LNCAP (cell line): ENCODE results near the gene IL17RE.

Experiments used
- CTCF ChIP-seq: fragments of 450-650 bp; IDR thresholded peaks from 2 replicates; pipeline ENCODE4 v1.5.1; 2017; ENCODE audit warnings: mild to moderate bottlenecking

IL17RE gene

GRCh38 chr3:9864200-9864927, 38.3 kb upstream of the IL17RE start:
- TF ChIP-seq CTCF, result no peak

- no peak for TF ChIP-seq CTCF
These were observed 36.0 kb upstream of the IL17RE start for GRCh38 chr3:9866639-9867038.

- TF ChIP-seq CTCF, result no peak
These were observed 35.5 kb upstream of the IL17RE start for GRCh38 chr3:9867106-9867505.

- no peak for TF ChIP-seq CTCF
These were observed 32.7 kb upstream of the IL17RE start for GRCh38 chr3:9869955-9870354.

GRCh38 chr3:9870978-9871377, 31.7 kb upstream of the IL17RE start:
- TF ChIP-seq CTCF, result no peak

- no peak for TF ChIP-seq CTCF
These were observed 27.2 kb upstream of the IL17RE start for GRCh38 chr3:9875448-9875847.

- no peak for TF ChIP-seq CTCF
These were observed 25.7 kb upstream of the IL17RE start for GRCh38 chr3:9876991-9877390.

- no peak for TF ChIP-seq CTCF
These were observed 23.9 kb upstream of the IL17RE start for GRCh38 chr3:9878700-9879099.
